Esophagus squamous epithelium (tissue), 5 donors: ENCODE data around the gene PLD4. TPM values are rescaled to one million over a fixed set of nuclear protein-coding genes. Genes with fewer than 3 reads are reported as not detected.

Source experiments
- DNase-seq: peaks from one replicate; lab custom pipeline; 2025; lab: John Stamatoyannopoulos, UW
- H3K27ac ChIP-seq, 4 donors: fragments of 200-600 bp; sonication (generic); one replicate each; pipeline ENCODE4 v1.5.1; 2016 to 2019; ENCODE audit warnings: mild to moderate bottlenecking in 1 of 4
- H3K27me3 ChIP-seq, 4 donors: fragments of 200-600 bp; sonication (generic); 1 replicate in 3 of 4; 2 replicates in 1 of 4; pipeline versions ENCODE4 v1.5.1 to v1.6.0; 2017 to 2021; ENCODE audit warnings: antibody characterized with exemption in 1 of 4
- H3K36me3 ChIP-seq, 3 donors: fragments of 200-600 bp; sonication (generic); one replicate each; pipeline ENCODE4 v1.5.1; 2016 to 2019
- H3K4me1 ChIP-seq, 3 donors: fragments of 200-600 bp; sonication (generic); one replicate each; pipeline ENCODE4 v1.5.1; 2017 to 2019
- H3K4me3 ChIP-seq, 4 donors: fragments of 200-600 bp; sonication (generic); 1 replicate in 3 of 4; 2 replicates in 1 of 4; pipeline ENCODE4 v1.5.1; 2016 to 2019; ENCODE audit warnings: mild to moderate bottlenecking in 2 of 4, moderate library complexity in 1 of 4
- H3K9me3 ChIP-seq, 3 donors: fragments of 200-600 bp; sonication (generic); one replicate each; pipeline ENCODE4 v1.5.1; 2016 to 2019
- POLR2A ChIP-seq, 4 donors: fragments of 450-650 bp; IDR thresholded peaks; one replicate each; pipeline ENCODE4 v1.6.1; 2017; ENCODE audit warnings: antibody characterized with exemption in 4 of 4, mild to moderate bottlenecking in 4 of 4, moderate library complexity in 3 of 4
- WGBS, 2 donors: methylation state at CpG; one replicate each; pipeline ENCODE4 v1.1.5; 2018; 5-methylcytosine and 5-hydroxymethylcytosine counted together
- intact Hi-C: fragments of 100-400 bp; cut with DNase I; formaldehyde crosslinking; loops from one replicate; pipeline ENCODE4 v1.15.0; 2022
- total RNA-seq, 4 donors: library from RNA; depleted of rRNA; stranded (reverse); fragments of >200 nt; gene quantifications; one replicate each; pipeline ENCODE4 v1.1.0, GENCODE V29; 2016
- TF ChIP-seq, protein P1 (sequence below), 6 experiments: fragments of 450-650 bp in 4 of 6; fragments of 200-600 bp in 2 of 6; sonication (generic) in 2 of 6; IDR thresholded peaks; one replicate each; pipeline ENCODE4 v1.5.1; 2016 to 2019; ENCODE audit warnings: antibody characterized with exemption in 6 of 6, mild to moderate bottlenecking in 4 of 6, moderate library complexity in 4 of 6
- donor health status: DM: yes; HTN: yes; CAD: no.

Gene PLD4
- total RNA-seq, 4 donors from 2014 or later, result 0.18 to 0.95 (median 0.64) TPM

DNA sequence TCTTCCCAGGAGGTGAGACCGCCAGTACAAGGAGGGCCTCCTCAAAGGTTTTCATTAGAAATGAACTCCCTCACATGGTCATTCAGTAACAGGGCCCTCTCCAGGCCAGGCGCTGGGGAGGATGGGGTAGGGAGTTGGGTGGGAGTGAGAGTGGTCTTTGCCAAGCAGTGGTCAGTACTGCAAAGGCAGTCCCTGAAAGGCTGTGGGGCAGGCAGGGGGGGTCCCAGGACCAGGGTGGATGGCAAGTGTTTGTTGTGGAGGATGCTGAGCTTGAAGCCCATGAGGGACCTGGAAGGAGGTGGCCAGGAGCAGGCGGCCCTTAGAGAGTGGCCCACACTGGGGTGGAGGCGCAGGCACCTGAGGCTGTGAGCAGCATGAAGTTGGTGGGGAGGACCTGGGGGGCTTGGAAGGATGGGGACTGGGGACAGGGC, 33.5 kb upstream of the PLD4 start:
- Histone ChIP-seq H3K4me3 (no peak overlapping the region), H3K9me3 (no peaks in the 10 kb centered on the region), H3K4me1 (peaks cover 0 to 25% (median 0%) of the 10 kb centered on the region in 3 donors), H3K36me3 (peaks cover 17 to 62% (median 24%) of the 10 kb centered on the region in 3 donors), H3K27ac (no peak overlapping the region), H3K27me3 (no peaks in the 10 kb centered on the region)
- DNase-seq, result no peak
- intact Hi-C loops, result no loop called here
- TF ChIP-seq POLR2A (IDR thresholded peaks at IDR 0.05), result no peak
- TF ChIP-seq, protein P1, sequence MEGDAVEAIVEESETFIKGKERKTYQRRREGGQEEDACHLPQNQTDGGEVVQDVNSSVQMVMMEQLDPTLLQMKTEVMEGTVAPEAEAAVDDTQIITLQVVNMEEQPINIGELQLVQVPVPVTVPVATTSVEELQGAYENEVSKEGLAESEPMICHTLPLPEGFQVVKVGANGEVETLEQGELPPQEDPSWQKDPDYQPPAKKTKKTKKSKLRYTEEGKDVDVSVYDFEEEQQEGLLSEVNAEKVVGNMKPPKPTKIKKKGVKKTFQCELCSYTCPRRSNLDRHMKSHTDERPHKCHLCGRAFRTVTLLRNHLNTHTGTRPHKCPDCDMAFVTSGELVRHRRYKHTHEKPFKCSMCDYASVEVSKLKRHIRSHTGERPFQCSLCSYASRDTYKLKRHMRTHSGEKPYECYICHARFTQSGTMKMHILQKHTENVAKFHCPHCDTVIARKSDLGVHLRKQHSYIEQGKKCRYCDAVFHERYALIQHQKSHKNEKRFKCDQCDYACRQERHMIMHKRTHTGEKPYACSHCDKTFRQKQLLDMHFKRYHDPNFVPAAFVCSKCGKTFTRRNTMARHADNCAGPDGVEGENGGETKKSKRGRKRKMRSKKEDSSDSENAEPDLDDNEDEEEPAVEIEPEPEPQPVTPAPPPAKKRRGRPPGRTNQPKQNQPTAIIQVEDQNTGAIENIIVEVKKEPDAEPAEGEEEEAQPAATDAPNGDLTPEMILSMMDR (IDR thresholded peaks at IDR 0.05), result no peak
- WGBS, 2 donors, result 93 to 95% methylated on average over 4 of the region's 4 CpGs

DNA sequence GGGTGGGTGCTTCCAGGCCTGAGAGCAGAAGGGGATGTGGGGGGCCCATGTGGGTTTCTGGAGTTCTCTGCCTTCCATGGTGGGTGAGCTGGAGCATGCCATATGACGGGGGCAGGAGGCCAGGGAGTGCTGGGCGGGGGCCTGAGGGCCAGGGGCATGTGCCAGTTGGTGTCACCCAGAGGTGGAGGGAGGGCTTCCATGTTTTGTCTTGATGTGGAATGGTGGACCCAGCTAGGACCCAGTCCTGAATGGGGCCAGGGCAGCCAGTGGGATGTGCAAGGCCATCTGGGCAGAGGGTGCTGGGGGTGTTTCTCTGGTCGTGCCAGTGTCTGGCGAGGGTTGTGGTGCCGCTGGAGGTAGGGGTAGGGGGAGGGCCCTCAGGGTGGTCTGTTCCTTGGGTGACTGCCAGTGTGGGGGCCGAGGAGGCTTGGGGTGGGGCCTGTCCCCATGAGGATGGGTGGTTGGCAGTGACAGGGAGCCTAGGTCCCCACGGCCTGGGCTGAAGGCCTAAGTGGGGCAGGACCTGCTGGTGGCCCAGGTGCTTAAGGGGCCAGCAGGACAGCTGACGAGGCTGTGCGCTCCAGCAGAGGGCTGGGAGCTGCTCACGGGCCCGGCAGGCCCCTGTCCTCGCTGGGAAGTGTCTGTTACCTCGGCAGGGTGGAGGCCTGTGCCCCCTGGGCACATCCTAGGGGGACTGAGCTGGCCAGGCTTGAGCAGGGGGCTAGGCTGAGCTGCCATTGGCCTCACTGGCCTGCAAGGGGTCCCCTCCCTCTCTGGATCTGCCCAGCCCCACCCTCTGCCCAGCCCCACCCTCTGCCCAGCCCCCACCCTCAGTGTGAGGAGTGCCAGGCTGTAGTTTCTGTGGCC, 32.8 kb upstream of the PLD4 start:
- WGBS, 2 donors, result 100% methylated on average over 5 of the region's 13 CpGs; no CpG with 5 or more reads in 1 of the 2 donors
- H3K36me3 ChIP-seq, result peaks cover 9 to 54% (median 17%) of the 10 kb centered on the region in 3 donors
- intact Hi-C loops, result no loop called here
- H3K27ac ChIP-seq, result no peak overlapping the region
- TF ChIP-seq, protein P1 (IDR thresholded peaks at IDR 0.05), result no peak
- peaks cover 0 to 33% (median 0%) of the 10 kb centered on the region in 3 donors for H3K4me1 ChIP-seq
- H3K4me3 ChIP-seq, result no peak overlapping the region
- no peak for DNase-seq
- no peaks in the 10 kb centered on the region for H3K27me3 ChIP-seq
- H3K9me3 ChIP-seq, result no peaks in the 10 kb centered on the region

DNA sequence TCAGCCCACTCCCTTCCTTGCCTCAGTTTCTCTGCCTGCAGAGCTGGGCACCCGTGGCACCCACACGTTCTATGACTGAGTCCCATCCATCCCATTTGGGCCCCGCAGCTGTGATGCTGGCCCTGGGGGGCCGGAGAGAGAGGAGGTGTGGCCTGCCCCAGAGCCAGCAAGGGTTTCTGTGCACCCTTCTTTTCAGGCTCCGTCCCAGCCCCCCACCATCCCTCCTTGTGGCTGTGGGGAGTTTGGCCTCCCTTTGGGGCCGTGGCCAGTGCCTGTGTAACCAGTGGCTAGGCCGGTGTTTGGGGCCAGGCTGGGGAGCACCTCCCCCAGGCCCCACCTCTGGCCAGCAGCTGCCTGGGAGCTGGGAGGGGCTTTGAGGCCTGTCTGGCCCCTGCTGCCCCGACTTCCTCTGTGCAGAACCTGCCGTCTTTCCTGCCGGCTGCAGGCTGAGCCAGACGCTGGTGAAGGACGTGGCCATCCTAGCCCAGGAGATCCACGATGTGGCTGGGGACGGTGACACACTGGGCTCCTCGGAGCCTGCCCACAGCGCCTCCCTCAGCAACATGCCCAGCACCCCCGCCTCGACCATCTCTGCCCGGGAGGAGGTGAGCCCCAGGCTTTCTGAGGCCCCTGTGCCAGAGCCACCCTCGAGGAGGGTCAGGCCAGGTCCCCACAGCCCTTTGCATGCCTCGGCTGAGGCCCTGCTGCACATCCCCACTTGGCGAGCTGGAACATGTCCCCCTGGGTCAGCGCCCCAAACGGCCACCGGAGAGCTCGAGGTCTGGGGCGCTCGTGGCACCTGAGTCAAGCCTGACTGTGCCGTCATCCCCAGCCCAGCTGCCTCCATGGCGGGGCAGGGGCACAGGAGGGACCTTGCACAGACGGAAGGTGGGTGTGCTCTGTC, 31.9 kb upstream of the PLD4 start:
- H3K4me1 ChIP-seq, result peaks cover 0 to 36% (median 0%) of the 10 kb centered on the region in 3 donors
- no peak for DNase-seq
- intact Hi-C loops, result no loop called here
- H3K27ac ChIP-seq, result no peak overlapping the region
- H3K27me3 ChIP-seq, result no peaks in the 10 kb centered on the region
- peaks cover under 1 to 45% (median 9%) of the 10 kb centered on the region in 3 donors for H3K36me3 ChIP-seq
- WGBS, 2 donors, result 55 to 56% methylated on average over 5 to 6 of the region's 31 CpGs
- no peaks in the 10 kb centered on the region for H3K9me3 ChIP-seq
- no peak overlapping the region for H3K4me3 ChIP-seq
- no peak for TF ChIP-seq POLR2A (IDR thresholded peaks at IDR 0.05)
- TF ChIP-seq, protein P1 (IDR thresholded peaks at IDR 0.05), result no peak

DNA sequence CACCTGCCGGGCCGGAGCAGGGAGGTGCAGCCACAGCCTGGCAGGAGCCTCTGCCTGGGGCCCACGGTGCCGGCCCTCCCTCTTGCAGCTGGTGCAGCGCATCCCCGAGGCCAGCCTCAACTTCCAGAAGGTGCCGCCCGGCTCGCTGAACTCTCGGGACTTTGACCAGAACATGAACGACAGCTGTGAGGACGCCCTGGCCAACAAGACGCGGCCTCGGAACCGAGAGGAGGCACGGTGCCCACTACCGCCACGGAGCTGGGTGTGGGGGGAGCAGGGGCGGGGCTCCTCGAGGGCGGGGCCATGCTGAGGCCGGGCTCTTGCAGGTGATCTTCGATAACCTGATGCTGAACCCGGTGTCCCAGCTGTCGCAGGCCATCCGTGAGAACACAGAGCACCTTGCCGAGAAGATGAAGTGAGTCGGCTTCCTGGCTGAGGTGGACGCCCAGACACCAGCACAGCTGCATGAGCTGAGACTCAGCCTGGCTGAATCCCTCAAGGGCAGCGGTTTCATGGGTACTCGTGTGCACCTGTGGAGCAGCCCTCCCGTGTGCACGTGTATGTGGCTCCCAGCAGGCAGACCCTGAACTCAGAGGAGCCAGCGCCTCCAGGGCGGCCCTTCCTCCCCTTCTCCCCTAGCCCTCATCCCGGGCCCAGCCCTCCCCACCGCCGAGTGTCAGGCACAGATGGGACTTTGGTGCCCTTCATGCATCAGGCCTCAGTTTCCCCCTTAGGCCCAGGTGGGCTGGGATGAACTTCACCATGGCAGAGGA, 31.1 kb upstream of the PLD4 start:
- Histone ChIP-seq H3K27me3 (no peaks in the 10 kb centered on the region), H3K27ac (no peak overlapping the region), H3K9me3 (no peaks in the 10 kb centered on the region), H3K4me1 (peaks cover 0 to 36% (median 0%) of the 10 kb centered on the region in 3 donors), H3K4me3 (no peak overlapping the region), H3K36me3 (peaks cover 0 to 37% (median 4%) of the 10 kb centered on the region in 3 donors)
- 40 to 85% methylated on average over 2 to 4 of the region's 39 CpGs for WGBS, 2 donors
- intact Hi-C loops, result no loop called here
- DNase-seq, result no peak
- TF ChIP-seq POLR2A (IDR thresholded peaks at IDR 0.05), result no peak
- TF ChIP-seq, protein P1 (IDR thresholded peaks at IDR 0.05), result no peak
